Transverse colon (tissue), 4 donors: ENCODE measurements around the gene ZNF652. TPM values are rescaled to one million over a fixed set of nuclear protein-coding genes. Genes with fewer than 3 reads are reported as not detected.
"Not testable (repeated sequence)": the region's sequence is repeated elsewhere in the genome, so short reads cannot be mapped to it uniquely, and the experiment has no call there.

ENCODE experiments used
- DNase-seq: peaks from one replicate; pipeline ENCODE4 v3.0.0-alpha.2; 2019
- H3K27ac ChIP-seq, 4 donors: fragments of 200-600 bp; sonication (generic); 2 replicates each; pipeline ENCODE4 v1.5.1; 2016 to 2018; ENCODE audit warnings: inconsistent platforms in 4 of 4
- H3K27me3 ChIP-seq: fragments of 200-600 bp; sonication (generic); 2 replicates; pipeline ENCODE4 v1.5.1; 2017; ENCODE audit warnings: inconsistent platforms
- H3K36me3 ChIP-seq, 4 donors: fragments of 200-600 bp; sonication (generic); 2 replicates each; pipeline ENCODE4 v1.5.1; 2017 to 2019; ENCODE audit warnings: inconsistent platforms in 4 of 4
- H3K4me1 ChIP-seq, 4 donors: fragments of 200-600 bp; sonication (generic); 2 replicates each; pipeline ENCODE4 v1.5.1; 2017 to 2020; ENCODE audit warnings: inconsistent platforms in 4 of 4
- H3K4me3 ChIP-seq, 4 donors: fragments of 200-600 bp; sonication (generic); 1 replicate in 1 of 4; 2 replicates in 3 of 4; pipeline versions ENCODE4 v1.5.1 to v1.6.1; 2017 to 2019; ENCODE audit warnings: inconsistent platforms in 4 of 4
- H3K9me3 ChIP-seq, 2 donors: fragments of 200-600 bp; sonication (generic); 2 replicates each; pipeline ENCODE4 v1.5.1; 2017 to 2019; ENCODE audit warnings: inconsistent platforms in 2 of 2
- EP300 ChIP-seq: sonication (generic); formaldehyde crosslinking; IDR thresholded peaks from one replicate; pipeline ENCODE4 v1.6.1; 2017; ENCODE audit warnings: antibody characterized with exemption, low read depth
- POLR2A ChIP-seq: fragments of 450-650 bp; IDR thresholded peaks from one replicate; pipeline ENCODE4 v1.6.1; 2016; ENCODE audit warnings: antibody characterized with exemption, mild to moderate bottlenecking, moderate library complexity
- POLR2AphosphoS5 ChIP-seq, 3 donors: sonication (generic); formaldehyde crosslinking; IDR thresholded peaks; one replicate each; pipeline ENCODE4 v1.6.1; 2016; ENCODE audit warnings: antibody characterized with exemption in 3 of 3
- WGBS, 2 donors: methylation state at CpG; one replicate each; pipeline ENCODE4 v1.1.5; 2018; ENCODE audit warnings: low coverage in 1 of 2; 5-methylcytosine and 5-hydroxymethylcytosine counted together
- in situ Hi-C, 4 donors: fragments of 200-750 bp; cut with MboI; loops; one replicate each; pipeline versions ENCODE4 v1.15.0 to v1.15.1; 2017; ENCODE audit warnings: low sequenced_read_pairs in 3 of 4, low pct_ligation_motif_present in 1 of 4, low pct_unique_long_range_greater_than_20kb in 1 of 4
- intact Hi-C: fragments of 100-400 bp; cut with DNase I; formaldehyde crosslinking; loops from one replicate; pipeline ENCODE4 v1.15.1; 2023; ENCODE audit warnings: low total_unique reads
- total RNA-seq, 4 donors: library from RNA; depleted of rRNA; stranded (reverse); fragments of >200 nt; gene quantifications; one replicate each; pipeline ENCODE4 v1.1.0, GENCODE V29; 2016
- TF ChIP-seq, protein P1 (sequence below), 5 experiments: fragments of 200-600 bp in 3 of 5; fragments of 450-650 bp in 2 of 5; sonication (generic) in 3 of 5; IDR thresholded peaks; 1 replicate in 2 of 5; 2 replicates in 3 of 5; pipeline ENCODE4 v1.5.1; 2016 to 2017; ENCODE audit warnings: antibody characterized with exemption in 5 of 5, inconsistent platforms in 3 of 5, mild to moderate bottlenecking in 2 of 5, moderate library complexity in 1 of 5

The ZNF652 gene
- total RNA-seq, 4 donors from 2014 or later: 25.8 to 55.6 (median 50.2) TPM

DNA sequence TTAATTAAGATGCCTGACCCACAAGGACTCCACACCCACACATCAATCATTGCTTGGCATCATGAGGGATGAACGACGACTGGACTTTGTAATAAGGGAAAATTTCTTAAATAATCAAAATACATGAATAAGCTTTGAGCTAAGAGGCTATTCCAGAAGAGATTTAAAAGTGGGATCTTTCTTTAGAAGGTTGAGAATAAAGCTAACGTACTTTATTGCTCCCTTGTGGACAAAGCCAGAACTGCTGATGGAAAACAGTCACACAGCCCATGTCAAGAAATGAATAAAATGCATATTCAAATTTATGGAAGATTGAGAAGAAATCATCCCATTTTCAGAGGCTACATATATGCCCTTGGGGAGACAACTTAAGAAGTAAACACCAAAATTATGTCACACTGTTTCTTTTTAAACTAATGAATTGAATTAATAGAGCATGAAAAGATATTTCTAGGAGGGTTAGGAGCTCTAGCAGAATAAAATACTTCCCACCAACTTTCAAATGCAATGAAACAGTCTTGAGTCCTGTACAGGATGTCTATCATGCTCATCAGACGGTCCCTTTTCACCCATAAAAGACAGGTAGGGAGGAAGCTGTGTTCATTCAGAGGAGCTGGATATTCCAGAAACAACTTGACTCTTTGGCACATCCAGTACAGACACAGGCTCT is 71.2 kb downstream of the ZNF652 start:
- intact Hi-C loops (no loop called here), in situ Hi-C loops (no loop called here)
- no peaks in the 10 kb centered on the region for H3K27me3 ChIP-seq
- H3K27ac ChIP-seq: no peak overlapping the region
- H3K4me1 ChIP-seq: peaks cover 0 to 6% (median 0%) of the 10 kb centered on the region in 4 donors
- WGBS, 2 donors: 32 to 48% methylated on average over 4 of the region's 4 CpGs
- no peaks in the 10 kb centered on the region for H3K36me3 ChIP-seq
- H3K4me3 ChIP-seq: no peak overlapping the region
- DNase-seq: no peak
- TF ChIP-seq, protein P1, sequence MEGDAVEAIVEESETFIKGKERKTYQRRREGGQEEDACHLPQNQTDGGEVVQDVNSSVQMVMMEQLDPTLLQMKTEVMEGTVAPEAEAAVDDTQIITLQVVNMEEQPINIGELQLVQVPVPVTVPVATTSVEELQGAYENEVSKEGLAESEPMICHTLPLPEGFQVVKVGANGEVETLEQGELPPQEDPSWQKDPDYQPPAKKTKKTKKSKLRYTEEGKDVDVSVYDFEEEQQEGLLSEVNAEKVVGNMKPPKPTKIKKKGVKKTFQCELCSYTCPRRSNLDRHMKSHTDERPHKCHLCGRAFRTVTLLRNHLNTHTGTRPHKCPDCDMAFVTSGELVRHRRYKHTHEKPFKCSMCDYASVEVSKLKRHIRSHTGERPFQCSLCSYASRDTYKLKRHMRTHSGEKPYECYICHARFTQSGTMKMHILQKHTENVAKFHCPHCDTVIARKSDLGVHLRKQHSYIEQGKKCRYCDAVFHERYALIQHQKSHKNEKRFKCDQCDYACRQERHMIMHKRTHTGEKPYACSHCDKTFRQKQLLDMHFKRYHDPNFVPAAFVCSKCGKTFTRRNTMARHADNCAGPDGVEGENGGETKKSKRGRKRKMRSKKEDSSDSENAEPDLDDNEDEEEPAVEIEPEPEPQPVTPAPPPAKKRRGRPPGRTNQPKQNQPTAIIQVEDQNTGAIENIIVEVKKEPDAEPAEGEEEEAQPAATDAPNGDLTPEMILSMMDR (IDR thresholded peaks at IDR 0.05): peak; percentile 50 to 70 (median 68)
- TF ChIP-seq EP300 (no peak), POLR2AphosphoS5 (IDR thresholded peaks at IDR 0.05) (no peak)
- H3K9me3 ChIP-seq: no peaks in the 10 kb centered on the region

DNA sequence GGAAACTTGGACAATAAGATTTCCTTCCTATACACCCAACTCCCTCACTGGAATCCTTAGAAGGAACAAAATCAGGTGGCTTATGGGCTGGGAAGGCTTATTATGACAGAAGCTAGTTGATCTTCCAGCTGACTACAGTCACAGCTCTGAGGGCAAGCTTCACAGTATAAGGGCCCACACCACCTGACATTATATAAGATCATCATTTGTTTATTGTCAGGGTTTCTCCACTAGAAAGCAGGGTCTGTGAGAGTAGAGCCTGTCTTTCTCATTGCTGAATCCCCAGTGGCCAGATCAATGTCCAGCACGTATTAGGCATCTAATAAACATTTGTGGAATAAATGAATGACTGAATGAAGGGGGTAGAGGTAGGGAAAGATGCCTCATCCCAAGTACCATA is 73.7 kb downstream of the ZNF652 start:
- no peaks in the 10 kb centered on the region for H3K27me3 ChIP-seq
- H3K9me3 ChIP-seq: no peaks in the 10 kb centered on the region
- in situ Hi-C loops: no loop called here
- H3K36me3 ChIP-seq: no peaks in the 10 kb centered on the region
- intact Hi-C loops: no loop called here
- no peak overlapping the region for H3K27ac ChIP-seq
- H3K4me1 ChIP-seq: peaks cover 0 to 6% (median 0%) of the 10 kb centered on the region in 4 donors
- WGBS, 2 donors: 89 to 100% methylated on average over 1 of the region's 1 CpG
- DNase-seq: no peak
- no peak overlapping the region for H3K4me3 ChIP-seq
- TF ChIP-seq POLR2A (no peak), POLR2AphosphoS5 (IDR thresholded peaks at IDR 0.05) (no peak), EP300 (no peak)
- TF ChIP-seq, protein P1 (IDR thresholded peaks at IDR 0.05): no peak

- whole genome bisulfite sequencing, 2 donors: 97% methylated on average over 11 of the region's 11 CpGs; no CpG with 5 or more reads in 1 of the 2 donors
- in situ Hi-C loops: no loop called here
Measured at GRCh38 chr17:49287481-49287880, 74.6 kb downstream of the ZNF652 start.

DNA sequence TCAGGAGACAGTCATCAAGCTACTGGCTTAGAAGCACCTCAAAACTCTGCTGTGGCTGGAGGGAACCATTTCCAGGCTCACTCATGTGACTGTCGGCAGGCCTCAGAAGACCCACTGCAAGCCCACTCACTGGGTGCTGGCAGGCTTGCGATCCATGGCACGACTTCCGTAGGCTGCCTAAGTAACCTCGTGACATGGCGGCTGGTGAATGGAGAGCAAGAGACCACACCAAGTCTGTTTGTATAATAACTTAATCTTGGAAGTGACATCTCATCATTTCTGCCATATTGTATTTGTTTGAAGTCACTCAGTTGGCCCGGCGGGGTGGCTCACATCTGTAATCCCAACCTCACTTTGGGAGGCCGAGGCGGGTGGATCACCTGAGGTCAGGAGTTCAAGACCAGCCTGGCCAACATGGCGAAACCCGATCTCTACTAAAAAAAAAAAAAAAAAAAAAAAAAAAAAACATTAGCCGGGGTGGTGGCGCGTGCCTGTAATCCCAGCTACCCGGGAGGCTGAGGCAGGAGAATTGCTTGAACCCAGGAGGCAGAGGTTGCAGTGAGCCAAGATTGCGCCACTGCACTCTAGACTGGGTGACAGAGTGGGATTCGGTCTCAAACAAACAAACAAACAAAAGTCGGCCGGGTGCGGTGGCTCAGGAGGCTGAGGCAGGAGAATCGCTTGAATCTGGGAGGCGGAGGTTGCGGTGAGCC is 75.6 kb downstream of the ZNF652 start:
- H3K9me3 ChIP-seq, intact Hi-C loops, DNase-seq, H3K4me1 ChIP-seq, in situ Hi-C loops, H3K27ac ChIP-seq, H3K36me3 ChIP-seq, H3K27me3 ChIP-seq, H3K4me3 ChIP-seq: not testable (repeated sequence)
- WGBS, 2 donors: 92 to 97% methylated on average over 10 to 24 of the region's 24 CpGs

More at GRCh38 chr17:49287481-49287880, 74.6 kb downstream of the ZNF652 start:
- H3K9me3 ChIP-seq: no peaks in the 10 kb centered on the region
- no peak for DNase-seq
- TF ChIP-seq EP300 (no peak), POLR2AphosphoS5 (IDR thresholded peaks at IDR 0.05) (no peak), POLR2A (no peak)
- TF ChIP-seq, protein P1 (IDR thresholded peaks at IDR 0.05): no peak
- H3K4me3 ChIP-seq: no peak overlapping the region
- no peaks in the 10 kb centered on the region for H3K36me3 ChIP-seq
- H3K4me1 ChIP-seq: no peaks in the 10 kb centered on the region
- H3K27me3 ChIP-seq: no peaks in the 10 kb centered on the region
- intact Hi-C loops: no loop called here
- H3K27ac ChIP-seq: no peak overlapping the region
